IMR-90 (cell line): ENCODE data around the gene CPT1A. TPM values are rescaled to one million over a fixed set of nuclear protein-coding genes. Genes with fewer than 3 reads are reported as not detected.

ENCODE experiments used
- ATAC-seq: fragments of 200-7000 bp; cut with Tn5 transposase; 2 replicates; pipeline ENCODE4 v1.9.1; 2020; ENCODE audit warnings: low read depth, mild to moderate bottlenecking, moderate library complexity
- BruUV-seq: library from RNA; stranded (reverse); fragments of 400-500 nt; replicated peaks from 2 replicates; lab custom pipeline; 2021; lab: Mats Ljungman, UMichigan
- CTCF ChIA-PET: fragments of 300-600 bp; formaldehyde crosslinking; extraction: SDS; loops from one replicate; lab custom pipeline; 2021; ENCODE audit warnings: antibody characterized with exemption; lab: Yijun Ruan, JAX
- POLR2A ChIA-PET: fragments of 300-600 bp; sonication (Branson Sonifier 250); formaldehyde crosslinking; loops from one replicate; lab custom pipeline; 2022; ENCODE audit warnings: antibody characterized with exemption; ENCODE audit not compliant: unreplicated experiment; lab: Charles Lee
- DNase-seq: peaks from one replicate; pipeline ENCODE4 v3.0.0; 2013
- H2AFZ ChIP-seq: replicated peaks from 2 replicates; pipeline ENCODE3; 2013; ENCODE audit warnings: low read length, mild to moderate bottlenecking; ENCODE audit not compliant: poor library complexity
- H2AK5ac ChIP-seq: 2 replicates; pipeline ENCODE4 v1.6.1; 2013; ENCODE audit warnings: low read depth, low read length, inconsistent platforms
- H2AK9ac ChIP-seq: replicated peaks from 2 replicates; pipeline ENCODE3; 2013; ENCODE audit warnings: mild to moderate bottlenecking, low read depth, low read length, moderate library complexity; ENCODE audit not compliant: poor library complexity
- H2BK120ac ChIP-seq: 2 replicates; pipeline ENCODE4 v1.6.1; 2013; ENCODE audit warnings: low read depth, low read length, inconsistent platforms
- H2BK15ac ChIP-seq: 3 replicates; pipeline ENCODE4 v1.6.1; 2013; ENCODE audit warnings: low read depth, low read length, inconsistent platforms
- H2BK20ac ChIP-seq: 2 replicates; pipeline ENCODE4 v1.6.1; 2013; ENCODE audit warnings: low read depth, mild to moderate bottlenecking, inconsistent platforms, low read length, moderate library complexity
- H2BK5ac ChIP-seq: 2 replicates; pipeline ENCODE4 v1.6.1; 2013; ENCODE audit warnings: mild to moderate bottlenecking, low read depth, low read length, inconsistent platforms; ENCODE audit not compliant: poor library complexity, severe bottlenecking
- H3K14ac ChIP-seq: replicated peaks from 2 replicates; pipeline ENCODE4 v1.6.1; 2013; ENCODE audit warnings: low read depth, low read length, inconsistent platforms
- H3K18ac ChIP-seq: 2 replicates; pipeline ENCODE4 v1.6.1; 2013; ENCODE audit warnings: low read depth, low read length, control low read depth
- H3K23ac ChIP-seq: 2 replicates; pipeline ENCODE4 v1.6.1; 2013; ENCODE audit warnings: low read depth, low read length, inconsistent platforms
- H3K27ac ChIP-seq: 2 replicates; pipeline ENCODE4 v1.5.1; 2013; ENCODE audit warnings: mild to moderate bottlenecking, control low read depth, low read length; ENCODE audit not compliant: insufficient read depth
- H3K27me3 ChIP-seq: 2 replicates; pipeline ENCODE4 v1.6.1; 2013; ENCODE audit warnings: low read length; ENCODE audit not compliant: control insufficient read depth, insufficient read depth
- H3K36me3 ChIP-seq: 2 replicates; pipeline ENCODE4 v1.6.1; 2013; ENCODE audit warnings: low read length, mixed read lengths; ENCODE audit not compliant: control insufficient read depth, insufficient read depth
- H3K4ac ChIP-seq: 2 replicates; pipeline ENCODE4 v1.6.1; 2013; ENCODE audit warnings: low read depth, low read length, inconsistent platforms
- H3K4me1 ChIP-seq: 2 replicates; pipeline ENCODE4 v1.6.1; 2013; ENCODE audit warnings: low read length, mixed read lengths; ENCODE audit not compliant: control insufficient read depth, insufficient read depth
- H3K4me2 ChIP-seq: 2 replicates; pipeline ENCODE4 v1.6.1; 2013; ENCODE audit warnings: low read depth, mild to moderate bottlenecking, control low read depth, low read length, moderate library complexity
- H3K4me3 ChIP-seq: 2 replicates; pipeline ENCODE4 v1.5.1; 2013; ENCODE audit warnings: low read depth, mild to moderate bottlenecking, control low read depth, low read length, moderate library complexity; ENCODE audit not compliant: insufficient read depth
- H3K56ac ChIP-seq: 2 replicates; pipeline ENCODE4 v1.6.1; 2013; ENCODE audit warnings: low read length, inconsistent platforms; ENCODE audit not compliant: insufficient read depth; ENCODE audit errors: extremely low read depth
- H3K79me1 ChIP-seq, 2 experiments: 2 replicates each; pipeline ENCODE4 v1.6.1; 2013; ENCODE audit warnings: low read length in 2 of 2, inconsistent platforms in 1 of 2, low read depth in 1 of 2
- H3K9ac ChIP-seq: 2 replicates; pipeline ENCODE4 v1.6.1; 2013; ENCODE audit warnings: low read depth, low read length, control low read depth
- H3K9me1 ChIP-seq: 2 replicates; pipeline ENCODE4 v1.6.1; 2013; ENCODE audit warnings: low read length, inconsistent platforms; ENCODE audit not compliant: insufficient read depth
- H3K9me3 ChIP-seq: 2 replicates; pipeline ENCODE4 v1.6.1; 2013; ENCODE audit warnings: low read length; ENCODE audit not compliant: control insufficient read depth, insufficient read depth
- H4K20me1 ChIP-seq: 2 replicates; pipeline ENCODE4 v1.6.1; 2013; ENCODE audit warnings: low read length, inconsistent platforms; ENCODE audit not compliant: insufficient read depth
- H4K5ac ChIP-seq: 2 replicates; pipeline ENCODE4 v1.6.1; 2013; ENCODE audit warnings: mild to moderate bottlenecking, low read depth, low read length, control low read depth
- H4K8ac ChIP-seq, 2 experiments: 2 replicates each; pipeline ENCODE4 v1.6.1; 2013; ENCODE audit warnings: low read depth in 2 of 2, low read length in 2 of 2, control low read depth in 1 of 2, inconsistent platforms in 1 of 2
- H4K91ac ChIP-seq: 2 replicates; pipeline ENCODE4 v1.6.1; 2013; ENCODE audit warnings: low read depth, low read length, inconsistent platforms; ENCODE audit not compliant: insufficient read depth
- BHLHE40 ChIP-seq: fragments of 150-350 bp; IDR thresholded peaks from 2 replicates; pipeline ENCODE4 v1.6.1; 2016; ENCODE audit warnings: mild to moderate bottlenecking, low read depth, low read length
- CHD1 ChIP-seq: IDR thresholded peaks from 2 replicates; pipeline ENCODE4 v1.6.1; 2012; ENCODE audit warnings: low read depth, low read length, improper control_type of control experiment
- MXI1 ChIP-seq: IDR thresholded peaks from 2 replicates; pipeline ENCODE4 v1.6.1; 2012; ENCODE audit warnings: low read depth, mild to moderate bottlenecking, low read length, moderate library complexity, borderline replicate concordance
- SMC3 ChIP-seq: fragments of 150-350 bp; IDR thresholded peaks from 2 replicates; pipeline ENCODE4 v1.6.1; 2016; ENCODE audit warnings: low read depth, mild to moderate bottlenecking, antibody characterized with exemption, low read length, moderate library complexity
- WGBS, 2 experiments: methylation state at CpG; one replicate each; pipeline versions ENCODE4 v1.1.5 to v1.1.7; 2013; ENCODE audit warnings: missing lambda C conversion rate in 2 of 2; ENCODE audit not compliant: insufficient read length in 1 of 2; ENCODE audit errors: extremely low coverage in 2 of 2; 5-methylcytosine and 5-hydroxymethylcytosine counted together
- dilution Hi-C: fragments of 300-500 bp; cut with HindIII; formaldehyde crosslinking; loops from one replicate; pipeline ENCODE4 v1.14.3; 2018; ENCODE audit warnings: low sequenced_read_pairs; ENCODE audit not compliant: unreplicated experiment
- in situ Hi-C: fragments of 300-500 bp; cut with MboI; formaldehyde crosslinking; loops from 3 replicates; pipeline ENCODE4 v1.14.3; 2019; ENCODE audit warnings: low sequenced_read_pairs, inconsistent platforms, mixed read lengths
- intact Hi-C: fragments of 100-400 bp; cut with micrococcal nuclease; formaldehyde crosslinking; loops from 2 replicates; pipeline ENCODE4 v1.10.0; 2022
- polyA plus RNA-seq, 3 experiments: library from polyadenylated mRNA; depleted of rRNA; stranded (reverse); fragments of >200 nt; gene quantifications; 2 replicates each; pipeline ENCODE4 v1.2.3, GENCODE V29; 2012; ENCODE audit warnings: low replicate concordance in 1 of 3
- total RNA-seq: library from RNA; depleted of rRNA; stranded (reverse); fragments of >200 nt; gene quantifications from 2 replicates; pipeline ENCODE4 v1.2.3, GENCODE V29; 2012
- TF ChIP-seq, protein P1 (sequence below): fragments of 150-350 bp; IDR thresholded peaks from 2 replicates; pipeline ENCODE4 v1.6.1; 2017; ENCODE audit warnings: mild to moderate bottlenecking, antibody characterized with exemption, low read length, low read depth

Gene CPT1A
- total and polyA plus RNA-seq, 2 of the 4 experiments (the other 2 are of a cell fraction) = 15.4 to 21.3 TPM

DNA sequence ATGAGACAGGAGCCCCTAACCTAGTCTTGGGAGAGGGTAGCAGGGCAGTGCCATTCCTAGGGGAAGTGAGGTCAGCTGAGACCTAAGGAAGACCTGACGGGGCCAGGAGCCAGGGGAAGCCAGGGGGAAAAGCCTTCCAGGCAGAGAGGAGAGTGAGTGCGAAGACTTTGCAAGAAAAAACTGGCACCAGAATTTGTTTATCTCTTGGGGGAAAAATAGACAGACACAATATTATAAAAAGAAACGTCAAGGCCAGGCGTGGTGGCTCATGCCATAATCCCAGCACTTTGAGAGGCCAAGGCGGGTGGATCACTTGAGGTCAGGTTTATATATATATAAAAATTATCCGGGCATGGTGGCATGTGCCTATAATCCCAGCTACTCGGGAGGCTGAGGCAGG is 63.5 kb downstream of the CPT1A start:
- TF ChIP-seq SMC3 (no peak), BHLHE40 (no peak), MXI1 (no peak), CHD1 (no peak)
- TF ChIP-seq, protein P1, sequence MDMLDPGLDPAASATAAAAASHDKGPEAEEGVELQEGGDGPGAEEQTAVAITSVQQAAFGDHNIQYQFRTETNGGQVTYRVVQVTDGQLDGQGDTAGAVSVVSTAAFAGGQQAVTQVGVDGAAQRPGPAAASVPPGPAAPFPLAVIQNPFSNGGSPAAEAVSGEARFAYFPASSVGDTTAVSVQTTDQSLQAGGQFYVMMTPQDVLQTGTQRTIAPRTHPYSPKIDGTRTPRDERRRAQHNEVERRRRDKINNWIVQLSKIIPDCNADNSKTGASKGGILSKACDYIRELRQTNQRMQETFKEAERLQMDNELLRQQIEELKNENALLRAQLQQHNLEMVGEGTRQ = no peak
- Histone ChIP-seq H2AFZ (no peak overlapping the region), H3K4me1 (peaks cover 2% of the 10 kb centered on the region; the same call in 1 of the 2 replicates), H4K91ac (no peak overlapping the region), H2AK9ac (no peak overlapping the region), H3K27me3 (no peaks in the 10 kb centered on the region), H2BK5ac (no peak overlapping the region), H2BK20ac (no peak overlapping the region), H3K9me1 (no peaks in the 10 kb centered on the region), H2BK120ac (no peak overlapping the region), H3K9me3 (no peaks in the 10 kb centered on the region), H3K27ac (no peak overlapping the region), H2BK15ac (no peak overlapping the region), H3K14ac (no peak overlapping the region), H3K4me2 (no peak overlapping the region), H3K79me1 (no peaks in the 10 kb centered on the region), H3K18ac (no peak overlapping the region), H2AK5ac (no peak overlapping the region), H3K56ac (no peak overlapping the region), H3K36me3 (peaks cover 65% of the 10 kb centered on the region), H4K20me1 (no peaks in the 10 kb centered on the region; the same call in 1 of the 2 replicates), H3K4me3 (no peak overlapping the region), H3K9ac (no peak overlapping the region), H4K5ac (no peak overlapping the region), H4K8ac (no peak overlapping the region), H3K23ac (no peak overlapping the region), H3K4ac (no peak overlapping the region)
- POLR2A ChIA-PET = no interaction called here
- CTCF ChIA-PET = no interaction called here
- in situ Hi-C loops (no loop called here), intact Hi-C loops (no loop called here), dilution Hi-C loops (no loop called here)
- no TSS peak for BruUV-seq
- DNase-seq (no peak), ATAC-seq (no peak)
- no CpG with 5 or more reads among the region's 7 CpGs for WGBS, 2 experiments
